ENCODE results near the gene N4BP3.

The N4BP3 gene

DNA sequence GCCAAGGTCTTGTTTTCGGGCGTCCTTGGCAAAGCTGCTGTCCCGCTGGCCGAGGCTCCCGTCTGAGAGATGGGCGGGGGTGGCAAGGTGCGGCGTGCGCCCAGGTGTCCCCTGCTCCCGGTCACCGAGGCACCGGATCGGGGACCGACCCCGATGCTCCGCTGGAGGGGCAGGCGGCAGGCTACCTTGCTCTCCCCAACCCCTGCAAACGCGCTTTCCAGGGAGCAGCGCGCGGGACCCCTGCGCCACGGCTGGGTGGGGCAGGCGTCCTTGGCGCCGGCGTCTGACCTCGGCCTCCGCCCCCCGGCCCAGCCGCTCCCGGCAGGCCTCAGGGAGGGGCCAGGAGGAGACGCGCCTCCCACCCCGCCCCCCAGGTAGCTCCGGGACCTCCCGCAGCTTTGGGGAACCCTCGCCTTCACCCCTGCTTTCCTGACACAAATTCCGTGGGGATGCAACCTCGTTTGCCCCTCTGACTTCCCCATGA lies 551 bp downstream of the N4BP3 start:
- TF ChIP-seq MYC (IDR thresholded peaks at IDR 0.05; ENCODE audit: low read depth, low read length) = no peak
- TF ChIP-seq, protein P1, sequence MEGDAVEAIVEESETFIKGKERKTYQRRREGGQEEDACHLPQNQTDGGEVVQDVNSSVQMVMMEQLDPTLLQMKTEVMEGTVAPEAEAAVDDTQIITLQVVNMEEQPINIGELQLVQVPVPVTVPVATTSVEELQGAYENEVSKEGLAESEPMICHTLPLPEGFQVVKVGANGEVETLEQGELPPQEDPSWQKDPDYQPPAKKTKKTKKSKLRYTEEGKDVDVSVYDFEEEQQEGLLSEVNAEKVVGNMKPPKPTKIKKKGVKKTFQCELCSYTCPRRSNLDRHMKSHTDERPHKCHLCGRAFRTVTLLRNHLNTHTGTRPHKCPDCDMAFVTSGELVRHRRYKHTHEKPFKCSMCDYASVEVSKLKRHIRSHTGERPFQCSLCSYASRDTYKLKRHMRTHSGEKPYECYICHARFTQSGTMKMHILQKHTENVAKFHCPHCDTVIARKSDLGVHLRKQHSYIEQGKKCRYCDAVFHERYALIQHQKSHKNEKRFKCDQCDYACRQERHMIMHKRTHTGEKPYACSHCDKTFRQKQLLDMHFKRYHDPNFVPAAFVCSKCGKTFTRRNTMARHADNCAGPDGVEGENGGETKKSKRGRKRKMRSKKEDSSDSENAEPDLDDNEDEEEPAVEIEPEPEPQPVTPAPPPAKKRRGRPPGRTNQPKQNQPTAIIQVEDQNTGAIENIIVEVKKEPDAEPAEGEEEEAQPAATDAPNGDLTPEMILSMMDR (IDR thresholded peaks at IDR 0.05; ENCODE audit: low read depth, low read length) = no peak
- TF ChIP-seq, protein P2, sequence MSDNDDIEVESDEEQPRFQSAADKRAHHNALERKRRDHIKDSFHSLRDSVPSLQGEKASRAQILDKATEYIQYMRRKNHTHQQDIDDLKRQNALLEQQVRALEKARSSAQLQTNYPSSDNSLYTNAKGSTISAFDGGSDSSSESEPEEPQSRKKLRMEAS (IDR thresholded peaks at IDR 0.05; ENCODE audit: low read depth, low read length) = no peak
- no peak for TF ChIP-seq POLR2A (IDR thresholded peaks at IDR 0.05; ENCODE audit: extremely low read depth, insufficient read length)
- no peak overlapping the region for H3K4me3 ChIP-seq (ENCODE audit: low read depth, low read length)
- DNase-seq (ENCODE audit: low read depth) = peak; percentile 23

DNA sequence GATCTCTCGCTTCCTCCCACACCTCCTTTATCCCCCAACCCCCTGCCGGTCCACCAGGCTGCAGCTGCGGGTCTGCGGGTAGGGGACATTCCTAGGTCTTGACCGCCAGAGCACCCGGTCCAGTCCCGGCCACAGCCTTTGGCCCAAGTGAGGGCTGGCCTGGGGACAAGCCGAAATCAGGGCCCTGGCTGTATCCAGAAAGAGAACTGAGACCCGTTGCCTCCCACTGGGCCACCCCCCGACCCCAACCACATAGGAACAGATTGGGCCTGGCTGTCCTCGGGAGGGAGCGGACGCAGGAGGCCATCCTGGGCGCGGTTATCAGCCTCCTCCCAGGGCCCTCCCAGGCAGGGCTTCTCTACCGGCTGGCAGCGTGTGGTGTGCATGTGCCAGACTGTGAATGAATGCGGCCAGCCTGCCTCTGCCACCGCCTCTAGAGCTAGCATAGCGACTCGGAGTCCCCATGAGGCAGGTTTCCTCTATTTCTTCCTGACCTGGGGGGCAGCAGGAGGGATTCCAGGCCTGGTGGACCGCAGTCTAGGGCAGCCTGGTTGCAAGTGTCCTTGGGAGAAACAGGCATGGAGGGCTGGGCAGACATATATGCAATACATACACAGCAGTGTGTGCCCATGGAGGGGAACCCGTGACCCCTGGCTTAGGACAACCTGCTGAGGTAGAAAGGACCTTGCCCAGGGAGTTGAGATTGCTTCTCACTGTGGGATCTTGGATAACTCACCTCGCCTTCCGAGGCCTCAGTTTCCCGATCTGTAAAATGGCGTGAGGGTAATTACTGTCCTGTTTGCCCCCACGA lies 1.2 kb downstream of the N4BP3 start:
- H3K4me3 ChIP-seq (ENCODE audit: low read depth, low read length) = no peak overlapping the region
- DNase-seq (ENCODE audit: low read depth) = peak; percentile 40
- TF ChIP-seq POLR2A (IDR thresholded peaks at IDR 0.05; ENCODE audit: extremely low read depth, insufficient read length) (no peak), MYC (IDR thresholded peaks at IDR 0.05; ENCODE audit: low read depth, low read length) (no peak)
- TF ChIP-seq, protein P2 (IDR thresholded peaks at IDR 0.05; ENCODE audit: low read depth, low read length) = no peak
- TF ChIP-seq, protein P1 (IDR thresholded peaks at IDR 0.05; ENCODE audit: low read depth, low read length) = no peak

DNA sequence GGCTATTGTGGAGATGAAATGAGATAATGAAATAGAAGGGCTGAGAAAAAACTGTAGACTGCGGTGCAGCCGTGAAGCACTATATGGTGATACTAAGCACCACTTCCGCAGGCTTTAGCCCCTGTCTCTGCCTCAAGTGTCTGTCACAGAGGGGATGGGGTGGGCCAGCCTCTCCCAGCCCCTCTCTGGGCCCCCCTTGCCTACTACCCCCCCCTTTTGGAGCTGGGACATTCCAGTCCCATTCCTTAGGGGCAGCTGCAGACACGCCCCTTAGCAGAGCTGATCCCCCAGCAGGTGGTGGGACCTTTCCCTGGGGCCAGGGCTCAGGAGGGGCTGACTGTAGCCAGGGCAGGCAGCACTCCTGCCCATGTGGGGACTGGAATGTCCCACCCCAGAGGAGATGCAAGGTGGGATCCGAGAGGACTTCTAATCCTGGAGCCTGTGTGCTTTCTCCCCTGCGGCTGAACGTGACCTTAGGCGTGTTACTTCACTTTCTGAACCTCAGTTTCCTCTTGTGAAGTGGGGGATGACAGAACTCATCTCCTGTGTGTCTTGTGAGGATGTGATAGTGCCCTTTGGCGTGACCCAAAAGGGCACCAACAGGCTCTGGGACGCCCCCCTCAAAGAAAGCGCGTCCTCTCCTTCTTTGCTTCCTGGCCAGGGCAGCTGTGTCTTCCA lies 1.9 kb downstream of the N4BP3 start:
- no peak overlapping the region for H3K4me3 ChIP-seq (ENCODE audit: low read depth, low read length)
- no peak for DNase-seq (ENCODE audit: low read depth)
- TF ChIP-seq POLR2A (IDR thresholded peaks at IDR 0.05; ENCODE audit: extremely low read depth, insufficient read length) (no peak), MYC (IDR thresholded peaks at IDR 0.05; ENCODE audit: low read depth, low read length) (no peak)
- TF ChIP-seq, protein P1 (IDR thresholded peaks at IDR 0.05; ENCODE audit: low read depth, low read length) = no peak
- TF ChIP-seq, protein P2 (IDR thresholded peaks at IDR 0.05; ENCODE audit: low read depth, low read length) = no peak

DNA sequence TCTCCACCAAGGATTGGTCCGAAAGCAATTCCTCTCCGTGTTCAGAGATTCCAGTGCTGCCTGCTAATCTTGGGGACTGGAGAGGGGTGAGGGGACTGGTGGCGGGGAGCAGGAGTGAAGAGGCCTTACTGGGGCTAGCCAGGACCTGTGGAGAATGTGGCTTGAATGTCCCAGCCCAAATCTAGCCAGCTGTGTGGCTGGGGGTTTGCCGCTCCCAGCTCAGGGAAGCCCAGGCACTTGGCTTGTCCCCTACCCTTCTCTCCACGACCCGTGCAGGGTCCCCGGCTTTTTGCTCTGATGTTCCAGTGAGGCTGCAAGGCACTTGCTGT lies 2.4 kb downstream of the N4BP3 start:
- DNase-seq (ENCODE audit: low read depth) = no peak
- TF ChIP-seq MYC (IDR thresholded peaks at IDR 0.05; ENCODE audit: low read depth, low read length) = no peak
- TF ChIP-seq, protein P2 (IDR thresholded peaks at IDR 0.05; ENCODE audit: low read depth, low read length) = no peak
- TF ChIP-seq, protein P1 (IDR thresholded peaks at IDR 0.05; ENCODE audit: low read depth, low read length) = no peak
- no peak for TF ChIP-seq POLR2A (IDR thresholded peaks at IDR 0.05; ENCODE audit: extremely low read depth, insufficient read length)
- H3K4me3 ChIP-seq (ENCODE audit: low read depth, low read length) = no peak overlapping the region

DNA sequence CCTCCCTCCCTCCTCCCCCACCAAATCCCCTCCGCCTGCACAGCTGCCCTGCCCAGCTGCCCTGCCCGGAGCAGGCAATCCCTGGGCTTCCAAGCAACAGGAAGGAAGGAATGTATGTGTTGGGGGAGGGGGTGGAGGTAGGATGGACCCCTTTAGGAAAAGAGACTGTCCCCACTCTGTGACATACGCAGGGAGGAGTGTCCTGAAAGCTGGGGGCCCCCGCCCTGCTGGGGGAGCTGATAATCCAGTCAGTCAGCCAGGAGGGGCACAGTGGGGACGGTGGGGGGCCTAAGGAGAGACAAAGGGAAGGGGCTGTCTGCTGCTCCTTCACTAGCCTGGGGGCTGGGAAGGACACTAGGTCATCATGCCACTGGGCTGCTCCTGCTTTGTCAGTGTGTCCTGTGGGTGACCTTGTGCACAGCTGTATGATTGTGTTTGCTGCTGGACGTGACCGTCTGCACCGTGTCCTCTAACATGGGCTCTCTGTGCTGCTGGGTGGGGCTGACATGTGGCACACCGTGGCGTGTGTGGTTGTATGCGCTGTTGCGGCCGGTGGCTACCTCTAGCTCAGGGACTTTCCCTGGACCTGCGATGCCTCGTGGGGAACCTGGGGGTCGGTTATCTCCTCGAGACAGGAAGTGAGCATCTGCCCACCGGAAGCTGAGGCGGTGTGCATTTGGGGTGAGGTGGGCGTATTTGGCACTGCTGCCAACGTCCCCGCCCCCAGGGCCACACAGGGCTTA lies 3.0 kb downstream of the N4BP3 start:
- peak; percentile 53 for DNase-seq (ENCODE audit: low read depth)
- peak; percentile 50 for TF ChIP-seq MYC (IDR thresholded peaks at IDR 0.05; ENCODE audit: low read depth, low read length)
- TF ChIP-seq POLR2A (IDR thresholded peaks at IDR 0.05; ENCODE audit: extremely low read depth, insufficient read length) = no peak
- TF ChIP-seq, protein P1 (IDR thresholded peaks at IDR 0.05; ENCODE audit: low read depth, low read length) = no peak
- TF ChIP-seq, protein P2 (IDR thresholded peaks at IDR 0.05; ENCODE audit: low read depth, low read length) = peak; percentile 70
- no peak overlapping the region for H3K4me3 ChIP-seq (ENCODE audit: low read depth, low read length)

Data from NB4 (cell line).